PC-3 (cell line): ENCODE measurements around the gene MESP2. TPM values are rescaled to one million over a fixed set of nuclear protein-coding genes. Genes with fewer than 3 reads are reported as not detected.

Source experiments
- ATAC-seq: fragments of 200-7000 bp; cut with Tn5 transposase; 2 replicates; pipeline ENCODE4 v1.9.1; 2020; ENCODE audit warnings: mild to moderate bottlenecking, moderate library complexity
- BruUV-seq: library from RNA; stranded (reverse); fragments of 400-500 nt; replicated peaks from 2 replicates; lab custom pipeline; 2021; lab: Mats Ljungman, UMichigan
- CTCF ChIA-PET: fragments of 300-600 bp; sonication (Branson Sonifier 250); formaldehyde crosslinking; loops from one replicate; lab custom pipeline; 2022; ENCODE audit warnings: antibody characterized with exemption; lab: Charles Lee
- POLR2A ChIA-PET: fragments of 300-600 bp; sonication (Branson Sonifier 250); formaldehyde crosslinking; loops from one replicate; lab custom pipeline; 2022; ENCODE audit warnings: antibody characterized with exemption; ENCODE audit not compliant: unreplicated experiment; lab: Charles Lee
- DNase-seq: peaks from one replicate; pipeline ENCODE4 v3.0.0-alpha.2; 2015
- H2AFZ ChIP-seq: fragments of 300-600 bp; sonication (generic); 2 replicates; pipeline ENCODE4 v1.6.0; 2016; ENCODE audit warnings: antibody characterized with exemption, low read length
- H3F3A ChIP-seq: fragments of 300-600 bp; sonication (generic); one replicate; pipeline ENCODE4 v1.6.0; 2017; ENCODE audit warnings: antibody characterized with exemption, low read length, control low read depth, mild to moderate bottlenecking; ENCODE audit not compliant: unreplicated experiment
- H3K27ac ChIP-seq: fragments of 300-600 bp; sonication (generic); 2 replicates; pipeline ENCODE4 v1.5.1; 2016; ENCODE audit warnings: mild to moderate bottlenecking, low read length
- H3K27me3 ChIP-seq: fragments of 300-600 bp; sonication (generic); 2 replicates; pipeline ENCODE4 v1.6.1; 2016; ENCODE audit warnings: low read length, mixed read lengths
- H3K36me3 ChIP-seq: fragments of 300-600 bp; sonication (generic); 2 replicates; pipeline ENCODE4 v1.6.1; 2016; ENCODE audit warnings: low read depth, mixed run types, low read length, mixed read lengths
- H3K4me1 ChIP-seq: fragments of 300-600 bp; sonication (generic); 2 replicates; pipeline ENCODE4 v1.5.1; 2016; ENCODE audit warnings: low read length; ENCODE audit not compliant: insufficient read depth
- H3K4me2 ChIP-seq: fragments of 300-600 bp; sonication (generic); 2 replicates; pipeline ENCODE4 v1.6.0; 2016; ENCODE audit warnings: low read length
- H3K4me3 ChIP-seq: fragments of 300-600 bp; sonication (generic); 2 replicates; pipeline ENCODE4 v1.5.1; 2016; ENCODE audit warnings: mild to moderate bottlenecking, low read length, mixed read lengths
- H3K79me2 ChIP-seq: fragments of 300-600 bp; sonication (generic); 2 replicates; pipeline ENCODE4 v1.6.1; 2017; ENCODE audit warnings: low read length, mixed read lengths
- H3K9ac ChIP-seq: fragments of 300-600 bp; sonication (generic); 2 replicates; pipeline ENCODE4 v1.6.0; 2016; ENCODE audit warnings: mild to moderate bottlenecking, low read length
- H3K9me2 ChIP-seq: fragments of 300-600 bp; sonication (generic); replicated peaks from 2 replicates; pipeline ENCODE4 v1.6.1; 2016; ENCODE audit warnings: mixed run types, low read length, mixed read lengths
- H3K9me3 ChIP-seq: fragments of 300-600 bp; sonication (generic); 2 replicates; pipeline ENCODE4 v1.6.1; 2016; ENCODE audit warnings: low read length, mixed read lengths
- H4K20me1 ChIP-seq: fragments of 300-600 bp; sonication (generic); 2 replicates; pipeline ENCODE4 v1.6.1; 2016; ENCODE audit warnings: low read length, mixed read lengths
- EZH2 ChIP-seq: fragments of 300-600 bp; sonication (generic); IDR thresholded peaks from one replicate; pipeline ENCODE4 v1.6.1; 2017; ENCODE audit warnings: antibody characterized with exemption, mild to moderate bottlenecking, low read length; ENCODE audit not compliant: unreplicated experiment
- EZH2phosphoT487 ChIP-seq: fragments of 300-600 bp; sonication (generic); IDR thresholded peaks from 2 replicates; pipeline ENCODE4 v1.6.1; 2018; ENCODE audit warnings: mild to moderate bottlenecking, antibody characterized with exemption, low read length, borderline replicate concordance
- intact Hi-C: fragments of 100-400 bp; cut with micrococcal nuclease; formaldehyde crosslinking; loops from 2 replicates; pipeline ENCODE4 v1.9.0; 2023
- total RNA-seq: library from RNA; depleted of rRNA; stranded (reverse); fragments of >200 nt; gene quantifications from 2 replicates; pipeline ENCODE4 v1.2.3, GENCODE V29; 2014
- TF ChIP-seq, protein P1 (sequence below): fragments of 300-600 bp; sonication (generic); conservative IDR thresholded peaks from 2 replicates; pipeline ENCODE4 v1.5.1; 2017; ENCODE audit warnings: antibody characterized with exemption, low read depth, mild to moderate bottlenecking, low read length

MESP2 gene
- total RNA-seq, 1 experiment from 2014 or later, result 1.1 TPM

DNA sequence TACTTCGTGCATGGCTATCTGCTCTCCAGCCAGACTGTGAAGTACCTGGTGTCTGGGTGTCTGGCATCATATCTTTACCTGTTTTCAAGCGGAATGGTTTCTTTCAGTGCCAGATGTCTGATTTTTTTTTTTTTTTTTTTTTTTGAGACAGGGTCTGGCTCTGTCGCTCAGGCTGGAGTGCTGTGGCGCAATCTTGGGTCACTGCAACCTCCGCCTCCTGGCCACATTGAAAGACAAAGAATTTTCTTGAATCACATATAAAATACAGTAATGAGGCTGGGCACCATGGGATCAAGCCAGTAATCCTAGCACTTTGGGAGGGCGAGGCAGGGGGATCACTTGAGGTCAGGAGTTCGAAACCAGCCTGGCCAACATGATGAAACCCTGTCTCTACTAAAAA, 22.3 kb upstream of the MESP2 start:
- H2AFZ ChIP-seq, result no peak overlapping the region
- no peaks in the 10 kb centered on the region for H3K9me3 ChIP-seq
- CTCF ChIA-PET, result no interaction called here
- no TSS peak for BruUV-seq
- intact Hi-C loops, result no loop called here
- no peak overlapping the region for H3K9ac ChIP-seq
- POLR2A ChIA-PET, result interaction anchor here (0.6 kb wide), 1 partner anchor 158 kb away, joined by 7 read pairs; no protein-coding TSS in a partner anchor
- no peak overlapping the region for H3K4me3 ChIP-seq
- no peak overlapping the region for H3K27ac ChIP-seq
- H4K20me1 ChIP-seq, result no peaks in the 10 kb centered on the region
- no peaks in the 10 kb centered on the region for H3F3A ChIP-seq
- ATAC-seq, result no peak
- H3K27me3 ChIP-seq, result no peaks in the 10 kb centered on the region
- H3K4me1 ChIP-seq, result peaks cover 51% of the 10 kb centered on the region
- H3K36me3 ChIP-seq, result 0 out of 2 replicates have a peak, but pooled peaks cover 3% of the 10 kb centered on the region
- no peak overlapping the region for H3K4me2 ChIP-seq
- peaks cover 22% of the 10 kb centered on the region for H3K79me2 ChIP-seq
- no peak for DNase-seq
- H3K9me2 ChIP-seq, result no peaks in the 10 kb centered on the region
- TF ChIP-seq EZH2phosphoT487, result no peak

DNA sequence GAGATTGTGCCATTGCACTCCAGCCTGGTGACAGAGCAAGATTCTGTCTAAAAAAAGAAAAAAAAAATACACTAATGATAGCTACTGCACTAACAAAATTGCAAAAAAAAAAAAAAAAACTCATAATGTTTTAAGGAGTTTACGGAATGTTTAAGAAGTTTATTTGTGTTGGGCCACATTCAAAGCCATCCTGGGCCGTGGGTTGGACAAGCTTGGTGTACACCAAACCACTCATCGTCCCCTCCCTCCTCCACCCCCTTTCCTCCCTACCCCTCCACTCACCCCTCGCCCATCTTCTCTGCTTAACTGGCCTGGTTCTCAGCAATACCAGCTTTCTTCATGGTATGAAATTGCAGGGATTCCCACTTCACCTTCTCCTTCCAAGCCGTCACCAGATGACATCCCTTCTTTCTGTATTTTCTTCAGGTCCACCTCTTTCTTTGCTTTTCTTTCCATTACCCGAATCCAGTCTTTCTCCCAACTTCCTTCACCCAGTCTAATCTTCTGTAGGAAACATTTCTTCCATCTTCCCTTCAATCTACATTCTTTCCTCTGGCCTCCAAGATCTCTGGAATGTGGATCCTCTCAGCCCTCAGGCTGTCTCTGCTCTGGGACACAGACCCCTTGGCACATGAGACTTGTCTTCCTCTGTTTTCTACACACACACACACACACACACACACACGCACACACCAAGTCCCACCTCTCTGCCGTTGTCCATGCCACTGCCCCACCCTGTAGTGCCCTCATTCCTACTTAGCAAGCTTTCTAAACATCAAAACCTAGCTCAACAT, 21.6 kb upstream of the MESP2 start:
- TF ChIP-seq EZH2, result no peak
- no peak for TF ChIP-seq EZH2phosphoT487
- TF ChIP-seq, protein P1, sequence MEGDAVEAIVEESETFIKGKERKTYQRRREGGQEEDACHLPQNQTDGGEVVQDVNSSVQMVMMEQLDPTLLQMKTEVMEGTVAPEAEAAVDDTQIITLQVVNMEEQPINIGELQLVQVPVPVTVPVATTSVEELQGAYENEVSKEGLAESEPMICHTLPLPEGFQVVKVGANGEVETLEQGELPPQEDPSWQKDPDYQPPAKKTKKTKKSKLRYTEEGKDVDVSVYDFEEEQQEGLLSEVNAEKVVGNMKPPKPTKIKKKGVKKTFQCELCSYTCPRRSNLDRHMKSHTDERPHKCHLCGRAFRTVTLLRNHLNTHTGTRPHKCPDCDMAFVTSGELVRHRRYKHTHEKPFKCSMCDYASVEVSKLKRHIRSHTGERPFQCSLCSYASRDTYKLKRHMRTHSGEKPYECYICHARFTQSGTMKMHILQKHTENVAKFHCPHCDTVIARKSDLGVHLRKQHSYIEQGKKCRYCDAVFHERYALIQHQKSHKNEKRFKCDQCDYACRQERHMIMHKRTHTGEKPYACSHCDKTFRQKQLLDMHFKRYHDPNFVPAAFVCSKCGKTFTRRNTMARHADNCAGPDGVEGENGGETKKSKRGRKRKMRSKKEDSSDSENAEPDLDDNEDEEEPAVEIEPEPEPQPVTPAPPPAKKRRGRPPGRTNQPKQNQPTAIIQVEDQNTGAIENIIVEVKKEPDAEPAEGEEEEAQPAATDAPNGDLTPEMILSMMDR, result no peak
- ATAC-seq (no peak), DNase-seq (peak; percentile 65)
- H2AFZ ChIP-seq, result no peak overlapping the region
- POLR2A ChIA-PET, result interaction anchor here (0.6 kb wide), 1 partner anchor 158 kb away, joined by 7 read pairs; no protein-coding TSS in a partner anchor
- H4K20me1 ChIP-seq, result no peaks in the 10 kb centered on the region
- no peaks in the 10 kb centered on the region for H3K9me2 ChIP-seq
- CTCF ChIA-PET, result interaction anchor here (0.6 kb wide), 1 partner anchor 19 kb away, joined by 5 read pairs; no protein-coding TSS in a partner anchor
- no peaks in the 10 kb centered on the region for H3F3A ChIP-seq
- no peaks in the 10 kb centered on the region for H3K27me3 ChIP-seq
- H3K36me3 ChIP-seq, result no peaks in the 10 kb centered on the region
- intact Hi-C loops, result no loop called here
- H3K9ac ChIP-seq, result no peak overlapping the region
- H3K27ac ChIP-seq, result peak overlapping the region; percentile 35; the same call in 1 of the 2 replicates
- H3K4me3 ChIP-seq, result no peak overlapping the region
- BruUV-seq, result no TSS peak
- peaks cover 44% of the 10 kb centered on the region for H3K4me1 ChIP-seq
- H3K9me3 ChIP-seq, result no peaks in the 10 kb centered on the region
- peaks cover 15% of the 10 kb centered on the region for H3K79me2 ChIP-seq
- H3K4me2 ChIP-seq, result no peak overlapping the region

DNA sequence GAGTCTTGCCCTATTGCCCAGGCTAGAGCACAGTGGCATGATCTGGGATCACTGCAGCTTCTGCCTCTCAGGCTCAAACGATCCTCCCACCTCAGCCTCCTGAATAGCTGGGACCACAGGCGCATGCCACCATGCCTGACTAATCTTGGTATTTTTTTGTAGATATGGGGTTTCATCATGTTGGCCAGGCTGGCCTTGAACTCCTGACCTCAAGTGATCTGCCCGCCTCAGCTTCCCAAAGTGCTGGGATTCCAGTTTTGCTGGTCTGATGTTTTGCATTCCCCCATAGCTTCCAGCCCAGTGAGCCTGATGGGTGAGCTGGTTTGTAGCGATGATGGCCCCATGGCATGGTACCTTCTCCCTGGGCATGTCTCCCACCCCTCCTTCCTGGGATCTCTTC, 20.4 kb upstream of the MESP2 start:
- intact Hi-C loops, result no loop called here
- Histone ChIP-seq H3K4me3 (no peak overlapping the region), H3K9me3 (no peaks in the 10 kb centered on the region), H3K4me2 (no peak overlapping the region), H3K9me2 (no peaks in the 10 kb centered on the region), H3K9ac (no peak overlapping the region), H2AFZ (no peak overlapping the region), H4K20me1 (no peaks in the 10 kb centered on the region), H3F3A (no peaks in the 10 kb centered on the region), H3K79me2 (0 out of 2 replicates have a peak, but pooled peaks cover 4% of the 10 kb centered on the region), H3K36me3 (no peaks in the 10 kb centered on the region), H3K27ac (peak overlapping the region; percentile 27; the same call in 1 of the 2 replicates), H3K27me3 (no peaks in the 10 kb centered on the region), H3K4me1 (peaks cover 47% of the 10 kb centered on the region)
- no peak for TF ChIP-seq EZH2
- TF ChIP-seq, protein P1, result no peak
- TF ChIP-seq EZH2phosphoT487, result no peak
- ATAC-seq, result no peak
- BruUV-seq, result no TSS peak
- CTCF ChIA-PET, result no interaction called here
- POLR2A ChIA-PET, result no interaction called here
- DNase-seq, result no peak
